ENCODE results near the gene KIF18B. TPM values are rescaled to one million over a fixed set of nuclear protein-coding genes. Genes with fewer than 3 reads are reported as not detected.

Gene KIF18B
- total and polyA plus RNA-seq, 2 of the 13 experiments (the other 11 are each of a cell fraction or from before 2014, with no cell fraction given) = 15.2 to 15.3 TPM

DNA sequence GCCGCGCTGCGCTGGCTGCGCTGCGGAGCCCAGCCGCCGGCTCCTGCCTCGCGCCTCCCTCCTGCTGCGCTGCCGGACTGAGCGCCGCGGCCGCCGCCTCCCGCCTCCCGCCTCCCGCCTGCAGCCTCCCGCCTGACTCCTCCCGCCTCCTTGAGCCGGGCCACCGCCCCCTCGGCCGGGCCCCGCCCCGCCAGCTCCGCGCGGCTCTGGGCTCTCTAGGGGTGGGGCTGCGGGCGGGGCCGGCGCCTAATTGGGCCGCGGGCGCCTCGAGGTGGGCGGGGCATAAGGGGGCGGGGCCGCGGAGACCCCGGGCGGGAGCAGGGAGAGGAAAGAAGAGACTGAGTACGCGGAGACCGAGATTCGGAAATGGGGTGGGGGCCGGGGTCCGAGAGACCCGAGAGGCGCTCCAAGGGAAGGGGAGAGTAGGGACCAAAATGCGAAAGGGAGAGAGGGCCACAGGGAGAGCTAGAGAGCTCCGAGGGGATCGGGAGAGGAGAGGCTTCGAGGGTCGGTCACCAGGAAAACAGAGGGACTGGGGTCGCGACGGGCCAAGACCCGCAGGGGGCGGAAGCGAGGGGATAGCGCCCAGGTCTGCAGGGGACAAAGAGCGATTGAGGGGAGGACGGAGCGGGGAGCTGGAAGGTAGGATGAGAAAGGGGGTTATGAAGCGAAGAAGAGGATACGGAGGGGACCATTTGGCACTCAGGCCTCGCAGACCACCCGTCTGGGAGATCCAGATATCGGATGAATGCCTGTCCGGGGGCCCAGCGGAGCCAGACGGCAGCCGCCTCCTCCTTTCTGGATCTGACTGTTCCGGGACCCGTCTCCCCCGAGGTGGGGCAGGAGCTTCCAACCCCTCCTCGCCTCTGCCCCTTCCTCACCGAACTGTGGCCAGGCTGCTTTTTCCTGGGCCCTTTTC lies 20.9 kb upstream of the KIF18B start, which contains the start of gene C1QL1 (continued):
- TF ChIP-seq KDM2A (CRISPR knock-in tag; IDR thresholded peaks at IDR 0.05; ENCODE audit: borderline replicate concordance, low read depth) = peak; percentile 15; the same call in 1 of the 2 replicates
- peak; percentile 8; the same call in 1 of the 2 replicates for TF ChIP-seq MTA1 (CRISPR knock-in tag; IDR thresholded peaks at IDR 0.05; ENCODE audit: borderline replicate concordance)
- peak; percentile 22 for TF ChIP-seq YY1 (IDR thresholded peaks at IDR 0.05; ENCODE audit: insufficient read depth, insufficient replicate concordance, low read depth, low read length)
- TF ChIP-seq ZNF451 (CRISPR knock-in tag; IDR thresholded peaks at IDR 0.05) = 0 out of 2 replicates have a peak, but pooled peaks have one; percentile 53
- TF ChIP-seq KIAA2018 (CRISPR knock-in tag; IDR thresholded peaks at IDR 0.05; ENCODE audit: borderline replicate concordance) = no peak
- TF ChIP-seq ZNF549 (CRISPR knock-in tag; IDR thresholded peaks at IDR 0.05) = no peak
- peak; percentile 48; the same call in 1 of the 2 replicates for TF ChIP-seq ZNF616 (CRISPR knock-in tag; IDR thresholded peaks at IDR 0.05; ENCODE audit: low read depth)
- TF ChIP-seq SP4 (CRISPR knock-in tag; IDR thresholded peaks at IDR 0.05) = peak; percentile 81
- TF ChIP-seq, protein P1, sequence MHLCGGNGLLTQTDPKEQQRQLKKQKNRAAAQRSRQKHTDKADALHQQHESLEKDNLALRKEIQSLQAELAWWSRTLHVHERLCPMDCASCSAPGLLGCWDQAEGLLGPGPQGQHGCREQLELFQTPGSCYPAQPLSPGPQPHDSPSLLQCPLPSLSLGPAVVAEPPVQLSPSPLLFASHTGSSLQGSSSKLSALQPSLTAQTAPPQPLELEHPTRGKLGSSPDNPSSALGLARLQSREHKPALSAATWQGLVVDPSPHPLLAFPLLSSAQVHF (CRISPR knock-in tag; IDR thresholded peaks at IDR 0.05) = peak; percentile 66; the same call in 1 of the 2 replicates
- TF ChIP-seq ZNF574 (CRISPR knock-in tag; IDR thresholded peaks at IDR 0.05) = peak; percentile 43
- peak; percentile 35; the same call in 1 of the 2 replicates for TF ChIP-seq ZMYM4 (CRISPR knock-in tag; IDR thresholded peaks at IDR 0.05)
- no peak for TF ChIP-seq ZNF24 (IDR thresholded peaks at IDR 0.05)
